ENCODE measurements around the gene DES.

DES gene

GRCh38 chr2:219475697-219476651 lies 57.8 kb downstream of the DES start:
- DNase-seq = peak; percentile 40 to 45

Measured in CD4-positive, alpha-beta T cell treated with Interleukin-1 beta for 1 hour (primary cell).